HG02852 (cell line): ENCODE measurements around the gene LDHB.
A peak's percentile ranks its signal among the peaks of the same experiment; 100 is the strongest.
"Not testable (repeated sequence)": the region's sequence is repeated elsewhere in the genome, so short reads cannot be mapped to it uniquely, and the experiment has no call there.

Experiments used
- ATAC-seq: cut with Tn5 transposase; IDR thresholded peaks from one replicate; pipeline ENCODE4 v1.9.1; 2021; ENCODE audit warnings: mild to moderate bottlenecking, moderate library complexity; ENCODE audit not compliant: unreplicated experiment

Gene LDHB

DNA sequence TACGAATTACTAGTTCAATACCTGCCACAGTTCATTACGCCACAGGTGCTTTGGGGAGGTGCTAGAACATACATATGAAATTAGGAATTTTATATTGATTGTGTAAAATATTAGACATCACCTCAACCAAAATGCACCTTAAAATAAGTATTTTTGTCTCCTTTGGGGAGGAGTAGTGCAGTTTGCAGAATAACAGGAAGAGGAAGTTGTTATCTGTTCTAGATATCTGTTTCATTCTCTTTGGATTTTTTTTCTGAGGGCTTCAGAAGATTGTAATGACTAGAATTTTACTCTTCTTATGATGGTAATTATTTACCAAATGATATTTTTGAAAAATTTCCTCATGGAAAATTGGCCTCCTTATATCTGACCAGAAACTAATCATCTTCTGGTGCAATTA is 43.1 kb downstream of the LDHB start:
- ATAC-seq, result no peak

DNA sequence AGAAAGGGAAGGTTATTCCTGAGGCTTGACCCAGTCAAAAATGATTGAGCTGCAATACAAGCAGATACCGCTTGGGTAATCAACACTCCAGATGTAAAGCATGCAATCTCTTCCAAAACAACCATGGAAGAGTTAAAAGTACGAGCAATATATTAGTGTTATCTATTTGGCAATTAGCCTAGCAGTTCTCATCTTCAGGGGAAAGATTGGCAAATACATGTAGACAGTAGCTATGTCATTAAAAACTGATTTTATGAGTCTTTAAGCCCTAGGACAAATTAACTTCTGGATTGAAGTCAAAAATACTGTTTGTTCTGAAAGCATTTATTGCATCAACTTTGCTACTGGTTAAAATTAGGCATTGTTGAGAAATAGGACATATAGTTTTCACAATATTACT is 43.7 kb downstream of the LDHB start:
- no peak for ATAC-seq

DNA sequence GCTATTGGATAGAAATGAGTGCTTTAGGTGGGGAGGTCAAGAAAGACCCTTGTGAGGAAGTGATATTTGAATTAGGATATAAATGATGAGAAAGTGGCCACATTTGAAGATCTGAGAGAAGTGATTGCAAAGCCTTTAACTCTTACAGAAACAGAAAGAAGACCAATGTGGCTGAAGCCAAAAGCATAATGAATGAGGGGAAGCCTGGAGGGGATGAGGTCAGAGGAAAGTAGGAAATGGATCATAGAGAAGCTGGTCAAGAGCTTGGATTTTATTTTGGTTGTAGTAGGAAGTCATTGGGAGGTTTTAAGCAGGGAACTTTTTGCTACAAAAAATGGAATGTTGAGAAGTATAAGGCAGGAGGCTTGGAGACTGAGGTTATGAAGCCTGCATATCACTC is 49.4 kb downstream of the LDHB start:
- ATAC-seq, result no peak

DNA sequence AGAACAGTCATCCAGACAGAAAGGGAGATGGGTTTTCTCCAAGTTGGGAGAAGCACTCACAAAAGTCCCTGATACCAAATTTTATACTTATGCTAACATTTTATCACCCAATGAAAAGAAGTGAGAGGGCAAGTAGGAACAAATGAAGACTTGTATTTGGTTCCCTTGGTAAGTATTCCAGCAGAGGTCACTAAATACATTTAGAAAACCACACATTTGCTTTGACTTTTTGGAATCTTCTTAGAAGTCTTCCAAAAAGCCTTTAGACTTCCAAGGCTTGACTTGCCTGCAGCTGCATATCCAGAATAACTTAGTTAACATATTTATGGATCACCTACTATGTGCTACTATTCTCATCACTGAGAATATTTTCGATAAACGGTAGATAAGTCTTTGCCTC is 49.9 kb downstream of the LDHB start:
- no peak for ATAC-seq

DNA sequence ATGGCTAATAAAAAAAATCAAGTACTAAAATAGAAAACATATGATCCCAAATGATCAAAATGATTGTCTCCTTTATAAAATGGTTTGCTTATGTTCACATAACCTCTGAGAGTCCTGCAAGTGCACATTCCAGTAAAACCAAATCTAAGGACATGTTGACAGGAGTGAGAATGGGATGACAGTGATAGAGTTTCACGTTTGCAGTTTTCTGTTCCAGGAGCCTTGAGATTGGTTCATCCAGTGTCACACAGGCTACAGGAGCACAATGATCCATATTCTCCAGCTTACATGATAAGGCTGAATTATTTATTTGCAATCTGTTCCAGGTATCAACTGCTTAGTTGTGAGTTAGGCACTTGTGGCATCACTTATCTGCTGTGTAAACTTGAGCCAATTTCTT is 51.5 kb downstream of the LDHB start:
- no peak for ATAC-seq

DNA sequence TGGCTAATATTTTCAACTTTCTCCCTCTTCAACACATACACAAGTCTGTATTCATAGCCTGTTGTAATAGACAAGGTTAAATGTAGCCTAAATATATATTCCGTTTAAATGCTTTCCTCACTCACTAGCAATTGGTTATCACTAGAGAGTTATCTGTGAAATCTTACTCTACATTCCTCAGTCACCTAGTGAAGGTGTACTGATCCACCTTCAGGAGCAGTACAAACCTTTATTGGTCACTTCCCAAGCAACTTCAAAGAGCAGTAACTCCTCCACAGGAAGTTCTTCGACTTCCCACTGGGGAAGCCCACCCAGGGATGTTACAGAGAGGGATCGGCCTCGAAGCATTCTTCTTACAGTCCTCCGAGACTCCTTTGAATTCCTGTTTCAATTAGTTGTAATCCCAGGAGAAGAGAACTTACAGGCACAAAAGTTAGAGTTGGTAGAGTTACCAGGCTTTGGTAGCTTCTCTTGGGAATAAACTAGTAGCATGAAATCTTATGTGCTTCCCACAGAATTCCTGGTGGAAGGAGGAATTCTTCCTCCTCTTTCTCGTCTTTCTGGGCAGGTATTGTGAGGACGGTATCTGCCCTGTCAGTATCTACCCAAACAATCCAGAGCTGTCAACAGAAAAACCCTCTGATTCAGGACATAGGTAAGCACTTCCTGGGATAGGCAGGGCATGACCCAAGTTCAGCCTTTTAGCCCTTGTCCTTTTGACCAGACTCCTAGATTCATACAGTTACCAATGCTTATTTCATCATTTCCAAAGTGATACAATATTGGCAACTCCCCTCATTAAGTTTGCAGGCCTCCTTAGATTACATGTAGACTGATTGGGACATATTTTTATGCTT is 53.2 kb downstream of the LDHB start, which contains the start of gene GYS2:
GYS2 (minus strand) TSS at position 603 of the 857 bp plus-strand sequence; CDS start at position 348, 255 bp downstream.
- ATAC-seq, result no peak

DNA sequence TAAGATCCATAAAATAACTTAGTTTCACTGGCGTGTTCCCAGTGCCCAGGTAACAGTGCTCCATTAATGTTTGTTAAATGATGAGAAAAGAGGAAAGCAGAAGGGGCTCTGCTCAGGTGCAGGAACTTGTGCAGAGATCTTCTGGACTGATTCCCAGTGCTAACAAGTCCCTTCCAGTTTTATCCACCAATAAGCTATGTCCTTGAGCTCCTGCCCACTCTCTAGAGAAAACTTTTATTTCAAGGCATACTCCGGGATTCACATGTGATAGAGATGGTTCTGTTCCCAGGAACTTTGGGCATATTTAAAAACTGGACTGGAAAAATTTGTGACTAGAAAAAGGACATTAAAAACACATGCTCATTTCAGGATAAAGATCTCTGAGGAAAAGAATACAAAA is 54.9 kb downstream of the LDHB start:
- no peak for ATAC-seq

DNA sequence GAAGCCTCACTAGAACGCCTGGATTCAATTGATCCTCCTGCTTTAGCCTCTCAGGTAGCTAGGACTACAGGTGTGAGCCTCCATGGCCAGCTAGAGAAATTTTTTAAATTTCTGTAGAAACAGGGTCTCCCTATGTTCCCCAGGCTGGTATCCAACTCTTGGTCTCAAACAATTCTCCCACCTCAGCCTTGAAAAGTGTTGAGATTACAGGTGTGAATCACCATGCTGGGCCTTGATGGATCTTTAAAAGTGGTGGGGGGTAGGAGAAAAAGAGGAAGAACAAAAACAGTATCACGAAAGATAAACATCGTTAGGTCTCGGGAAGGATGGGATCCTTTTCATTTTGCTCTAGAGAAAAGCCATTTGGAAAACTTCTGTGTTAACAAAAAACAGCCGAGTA is 57.4 kb downstream of the LDHB start:
- no peak for ATAC-seq

DNA sequence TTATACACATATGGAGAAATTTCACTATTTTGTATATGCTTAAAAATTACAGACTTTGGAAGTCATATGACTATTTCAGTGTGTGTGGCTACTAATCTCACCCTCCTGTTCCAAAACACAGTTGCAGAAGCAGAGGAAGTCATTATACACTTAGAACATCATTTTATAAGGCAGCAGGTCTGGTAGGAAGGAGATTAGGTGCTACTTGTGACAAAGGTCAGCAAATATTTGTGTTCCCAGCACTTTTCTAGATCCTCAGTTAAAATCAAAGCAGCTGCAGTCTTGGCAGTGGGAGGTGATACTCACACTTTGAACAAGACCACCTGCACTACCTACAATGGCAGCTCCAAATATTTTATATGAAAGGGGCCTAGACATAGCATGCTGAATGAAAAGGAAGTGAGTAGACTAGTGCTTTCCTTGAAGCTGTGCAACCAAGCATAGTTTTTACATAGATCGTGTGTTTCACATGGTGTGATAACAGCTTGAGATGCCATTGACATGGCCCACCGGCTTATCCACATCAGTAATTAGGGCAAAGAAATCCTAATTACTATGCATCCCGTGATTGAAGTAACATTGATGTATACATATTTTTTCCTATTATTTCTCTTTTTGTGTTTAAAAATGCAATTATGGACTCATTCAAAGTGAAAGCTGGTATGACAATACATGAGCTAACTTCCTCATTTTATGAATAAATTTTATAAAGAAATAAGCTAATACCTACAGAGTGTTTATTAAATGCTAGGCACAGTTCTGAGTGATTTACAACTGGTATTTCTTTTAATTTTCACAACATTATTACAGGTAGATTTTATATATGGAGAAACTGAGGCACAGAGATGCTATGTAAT is 58.3 kb downstream of the LDHB start:
- peak; percentile 82 for ATAC-seq

DNA sequence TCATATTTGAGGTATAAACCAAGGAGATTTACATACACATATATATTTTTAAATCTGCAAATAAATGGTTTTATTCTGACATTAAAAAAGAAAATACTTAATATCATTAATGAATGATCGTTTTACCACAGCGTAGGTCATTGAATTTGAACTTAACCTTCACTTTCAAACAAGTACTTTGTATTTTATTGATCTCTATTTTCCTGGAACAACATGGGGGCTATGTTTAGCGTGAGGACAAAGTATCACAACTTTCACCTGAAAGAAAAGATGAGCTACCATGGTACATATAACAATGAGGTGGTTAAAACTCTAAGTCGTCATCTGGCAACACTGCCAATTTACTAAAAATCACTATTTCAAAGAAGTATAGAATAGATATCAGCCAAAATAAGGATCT is 59.0 kb downstream of the LDHB start:
- ATAC-seq, result no peak

DNA sequence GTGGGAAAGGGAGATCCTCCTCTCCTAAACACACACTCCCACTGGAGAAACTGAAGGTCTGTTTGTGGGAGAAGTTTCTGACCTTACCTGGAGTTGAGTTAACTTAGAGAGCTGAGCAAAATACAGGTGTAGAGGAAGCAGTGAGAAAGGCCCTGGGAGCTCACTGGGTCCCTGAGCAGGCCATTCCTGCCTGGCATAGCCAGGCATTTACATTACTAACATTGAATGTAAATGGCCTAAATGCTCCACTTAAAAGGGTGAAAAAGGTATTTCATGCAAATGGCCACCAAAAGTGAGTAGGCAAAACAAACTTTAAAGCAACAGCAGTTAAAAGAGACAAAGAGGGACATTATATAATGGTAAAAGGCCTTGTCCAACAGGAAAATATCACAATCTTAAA is 62.3 kb downstream of the LDHB start:
- not testable (repeated sequence) for ATAC-seq

DNA sequence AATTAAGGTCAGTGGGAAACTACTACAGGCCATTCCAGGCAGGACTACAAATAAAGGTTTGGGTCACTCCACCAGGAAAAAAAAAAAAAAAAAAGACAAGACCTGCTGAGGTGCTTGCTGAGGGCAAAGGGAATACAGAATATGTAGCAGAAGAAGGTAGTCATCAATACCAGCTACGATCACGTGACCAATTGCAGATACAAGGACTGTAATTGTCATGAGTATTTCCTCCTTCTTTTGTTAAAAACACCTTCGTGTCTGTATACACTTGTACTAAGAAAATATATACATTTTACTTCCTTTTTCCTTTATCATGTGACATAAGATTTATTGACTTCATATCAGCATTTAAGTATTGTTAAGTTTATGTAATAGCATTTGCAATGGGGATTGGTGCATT is 72.2 kb downstream of the LDHB start:
- no peak for ATAC-seq
